Activated gamma-delta T cell treated with Interleukin-2 at 50 U/mL for 16 hours (primary cell): ENCODE data around the gene WBP2.
"Not testable (repeated sequence)": the region's sequence is repeated elsewhere in the genome, so short reads cannot be mapped to it uniquely, and the experiment has no call there.

Source experiments
- DNase-seq: peaks from one replicate; pipeline ENCODE4 v3.0.0-alpha.2; 2020

Gene WBP2

GRCh38 chr17:75812096-75813013, 42.8 kb downstream of the WBP2 start:
- no peak for DNase-seq

GRCh38 chr17:75811174-75811573, 44.0 kb downstream of the WBP2 start:
- DNase-seq: no peak

GRCh38 chr17:75810756-75811155, 44.4 kb downstream of the WBP2 start:
- DNase-seq: not testable (repeated sequence)

GRCh38 chr17:75810216-75810615, 44.9 kb downstream of the WBP2 start:
- no peak for DNase-seq

- no peak for DNase-seq
Measured at GRCh38 chr17:75809631-75810111, 45.5 kb downstream of the WBP2 start.

- no peak for DNase-seq
Measured at GRCh38 chr17:75808905-75809621, 46.1 kb downstream of the WBP2 start.

- DNase-seq: no peak
Measured at GRCh38 chr17:75808549-75808904, 46.6 kb downstream of the WBP2 start.

- no peak for DNase-seq
Measured at GRCh38 chr17:75807861-75808260, 47.3 kb downstream of the WBP2 start.

- no peak for DNase-seq
Measured at GRCh38 chr17:75806822-75807500, 48.2 kb downstream of the WBP2 start.

GRCh38 chr17:75803883-75804282, 51.3 kb downstream of the WBP2 start:
- no peak for DNase-seq

- no peak for DNase-seq
Measured at GRCh38 chr17:75799402-75799801, 55.7 kb downstream of the WBP2 start.

GRCh38 chr17:75795820-75796607, 59.1 kb downstream of the WBP2 start:
- DNase-seq: no peak
